GM13976 (cell line): ENCODE data around the gene HACD3.

Source experiments
- DNase-seq: peaks from one replicate; pipeline ENCODE4 v3.0.0; 2012; ENCODE audit warnings: low spot score
- in situ Hi-C: fragments of 300-500 bp; cut with MboI; formaldehyde crosslinking; loops from one replicate; pipeline ENCODE4 v1.12.0; 2022; ENCODE audit warnings: low sequenced_read_pairs, mixed read lengths, inconsistent platforms; ENCODE audit not compliant: unreplicated experiment
- TF ChIP-seq, protein P1 (sequence below): IDR thresholded peaks from 2 replicates; pipeline ENCODE4 v1.5.1; 2012; ENCODE audit warnings: borderline replicate concordance, mild to moderate bottlenecking; ENCODE audit not compliant: insufficient read depth; ENCODE audit errors: extremely low read depth, missing control alignments, control extremely low read depth

HACD3 gene, protein sequence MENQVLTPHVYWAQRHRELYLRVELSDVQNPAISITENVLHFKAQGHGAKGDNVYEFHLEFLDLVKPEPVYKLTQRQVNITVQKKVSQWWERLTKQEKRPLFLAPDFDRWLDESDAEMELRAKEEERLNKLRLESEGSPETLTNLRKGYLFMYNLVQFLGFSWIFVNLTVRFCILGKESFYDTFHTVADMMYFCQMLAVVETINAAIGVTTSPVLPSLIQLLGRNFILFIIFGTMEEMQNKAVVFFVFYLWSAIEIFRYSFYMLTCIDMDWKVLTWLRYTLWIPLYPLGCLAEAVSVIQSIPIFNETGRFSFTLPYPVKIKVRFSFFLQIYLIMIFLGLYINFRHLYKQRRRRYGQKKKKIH

DNA sequence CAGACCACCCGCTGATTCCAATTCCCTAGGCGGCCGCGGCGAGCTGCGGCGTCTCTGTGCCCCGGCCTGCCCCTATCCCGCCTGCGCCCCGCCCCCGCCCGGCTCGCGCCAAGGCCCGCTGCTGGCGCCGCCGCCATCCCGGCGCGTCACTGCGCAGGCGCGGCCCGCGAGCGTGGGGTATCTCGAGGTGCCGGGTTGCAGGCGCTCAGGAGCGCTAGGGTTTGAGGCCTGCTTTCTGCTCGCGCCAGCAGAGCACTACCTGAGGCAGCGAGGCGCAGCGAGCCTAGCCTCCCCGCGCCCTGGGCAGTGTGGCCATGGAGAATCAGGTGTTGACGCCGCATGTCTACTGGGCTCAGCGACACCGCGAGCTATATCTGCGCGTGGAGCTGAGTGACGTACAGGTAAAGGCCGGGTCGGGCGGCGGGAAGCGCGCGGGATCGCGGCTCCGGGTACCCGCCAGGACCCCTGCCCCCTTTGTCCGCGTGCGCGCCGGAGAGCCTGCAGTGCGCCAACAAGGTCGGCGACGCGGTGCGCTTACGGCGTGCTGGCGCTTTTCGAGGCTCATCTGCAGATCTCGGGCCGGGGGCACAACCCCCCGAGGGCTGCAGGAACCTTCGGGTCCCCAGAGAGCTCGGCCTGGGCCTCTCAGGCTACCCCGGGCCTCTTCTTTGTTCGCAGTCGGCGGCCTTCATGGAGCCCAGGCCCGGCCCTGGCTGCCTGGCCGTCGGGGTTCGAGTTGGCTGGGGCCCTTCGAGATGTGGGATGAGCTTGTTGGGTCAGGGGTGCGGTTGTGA lies at the start of gene HACD3:
Gene HACD3, plus strand, starts transcription at position 146 of the 794 bp plus-strand sequence. Its CDS starts 169 bp downstream, at position 315.
- DNase-seq = peak; percentile 98
- TF ChIP-seq, protein P1, sequence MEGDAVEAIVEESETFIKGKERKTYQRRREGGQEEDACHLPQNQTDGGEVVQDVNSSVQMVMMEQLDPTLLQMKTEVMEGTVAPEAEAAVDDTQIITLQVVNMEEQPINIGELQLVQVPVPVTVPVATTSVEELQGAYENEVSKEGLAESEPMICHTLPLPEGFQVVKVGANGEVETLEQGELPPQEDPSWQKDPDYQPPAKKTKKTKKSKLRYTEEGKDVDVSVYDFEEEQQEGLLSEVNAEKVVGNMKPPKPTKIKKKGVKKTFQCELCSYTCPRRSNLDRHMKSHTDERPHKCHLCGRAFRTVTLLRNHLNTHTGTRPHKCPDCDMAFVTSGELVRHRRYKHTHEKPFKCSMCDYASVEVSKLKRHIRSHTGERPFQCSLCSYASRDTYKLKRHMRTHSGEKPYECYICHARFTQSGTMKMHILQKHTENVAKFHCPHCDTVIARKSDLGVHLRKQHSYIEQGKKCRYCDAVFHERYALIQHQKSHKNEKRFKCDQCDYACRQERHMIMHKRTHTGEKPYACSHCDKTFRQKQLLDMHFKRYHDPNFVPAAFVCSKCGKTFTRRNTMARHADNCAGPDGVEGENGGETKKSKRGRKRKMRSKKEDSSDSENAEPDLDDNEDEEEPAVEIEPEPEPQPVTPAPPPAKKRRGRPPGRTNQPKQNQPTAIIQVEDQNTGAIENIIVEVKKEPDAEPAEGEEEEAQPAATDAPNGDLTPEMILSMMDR = no peak
- in situ Hi-C loops = no loop called here

DNA sequence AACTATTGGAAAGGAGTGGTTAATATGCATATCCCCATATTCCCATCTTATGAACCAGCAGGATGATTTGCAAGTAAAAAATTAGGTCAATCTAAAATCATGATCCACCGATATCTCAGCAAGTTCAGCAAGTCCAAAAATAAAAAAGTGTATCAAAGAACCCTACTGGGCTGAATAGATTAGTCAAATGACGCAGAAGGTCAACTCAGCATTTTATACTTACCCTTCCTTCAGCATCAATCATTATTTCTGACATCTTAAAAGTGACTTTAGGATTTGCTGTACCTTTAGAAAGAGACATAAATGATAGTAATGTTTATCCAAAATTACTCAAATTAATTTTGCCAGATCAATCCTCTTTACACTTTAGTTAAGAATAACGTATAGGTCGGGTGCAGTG lies 45.4 kb upstream of the HACD3 start:
- TF ChIP-seq, protein P1 = no peak
- no peak for DNase-seq
- in situ Hi-C loops = no loop called here

DNA sequence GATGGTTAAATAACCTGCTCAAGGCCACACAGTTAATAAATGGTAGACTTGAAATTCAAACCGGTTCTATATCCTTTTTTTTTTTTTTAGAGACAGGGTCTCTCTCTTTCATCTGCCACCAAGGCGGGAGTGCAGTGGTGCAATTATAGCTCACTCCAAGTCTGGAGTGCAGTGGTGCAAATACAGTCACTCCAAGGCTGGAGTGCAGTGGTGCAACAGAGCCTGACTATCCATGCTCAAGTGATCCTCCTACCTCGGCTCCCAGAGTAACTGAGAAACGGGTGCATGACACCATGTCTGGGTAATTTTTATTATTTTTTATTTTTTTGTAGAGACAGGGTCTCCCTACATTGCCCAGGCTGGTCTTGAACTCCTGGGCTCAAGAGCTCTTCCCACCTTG lies 36.2 kb upstream of the HACD3 start:
- in situ Hi-C loops = no loop called here
- DNase-seq = no peak
- TF ChIP-seq, protein P1 = no peak

DNA sequence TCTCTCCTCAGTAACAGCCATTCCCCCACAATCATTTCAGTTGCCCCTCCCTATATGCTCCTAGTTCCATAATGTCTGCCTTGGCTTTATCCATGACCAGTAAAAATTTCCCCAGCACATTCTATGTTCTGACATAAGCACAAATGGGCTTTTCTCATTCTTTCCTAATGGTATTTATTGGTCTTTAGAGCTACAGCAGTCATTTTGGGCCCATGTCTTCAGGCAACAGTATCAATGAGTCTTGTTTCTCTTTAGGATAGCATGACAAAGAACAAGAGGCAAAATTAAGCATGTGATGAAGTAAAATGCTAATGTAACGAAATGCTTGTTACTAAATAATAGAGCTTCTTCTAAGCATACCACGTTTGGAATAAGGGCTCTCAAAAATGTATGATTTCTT lies 20.9 kb upstream of the HACD3 start:
- in situ Hi-C loops = no loop called here
- DNase-seq = no peak
- TF ChIP-seq, protein P1 = no peak

DNA sequence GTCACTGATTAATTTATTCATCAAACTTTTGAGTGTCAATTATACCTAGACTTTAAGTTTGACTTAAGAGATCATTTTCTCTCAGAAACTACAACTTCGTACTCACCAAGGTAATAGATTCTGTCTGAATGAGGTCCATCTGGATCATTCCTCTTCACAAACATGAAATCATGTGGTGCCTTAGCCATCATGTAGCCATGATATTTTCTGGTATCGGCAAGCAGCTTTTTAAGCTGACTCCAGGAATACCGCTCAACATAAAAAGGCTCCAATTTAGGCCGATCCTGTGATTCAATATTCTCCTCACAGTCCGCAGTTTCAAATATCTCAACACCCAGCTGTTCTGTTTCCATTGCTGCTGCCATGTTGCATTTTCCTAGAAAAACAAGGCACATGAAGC lies 18.1 kb upstream of the HACD3 start:
- in situ Hi-C loops = no loop called here
- TF ChIP-seq, protein P1 = no peak
- no peak for DNase-seq

DNA sequence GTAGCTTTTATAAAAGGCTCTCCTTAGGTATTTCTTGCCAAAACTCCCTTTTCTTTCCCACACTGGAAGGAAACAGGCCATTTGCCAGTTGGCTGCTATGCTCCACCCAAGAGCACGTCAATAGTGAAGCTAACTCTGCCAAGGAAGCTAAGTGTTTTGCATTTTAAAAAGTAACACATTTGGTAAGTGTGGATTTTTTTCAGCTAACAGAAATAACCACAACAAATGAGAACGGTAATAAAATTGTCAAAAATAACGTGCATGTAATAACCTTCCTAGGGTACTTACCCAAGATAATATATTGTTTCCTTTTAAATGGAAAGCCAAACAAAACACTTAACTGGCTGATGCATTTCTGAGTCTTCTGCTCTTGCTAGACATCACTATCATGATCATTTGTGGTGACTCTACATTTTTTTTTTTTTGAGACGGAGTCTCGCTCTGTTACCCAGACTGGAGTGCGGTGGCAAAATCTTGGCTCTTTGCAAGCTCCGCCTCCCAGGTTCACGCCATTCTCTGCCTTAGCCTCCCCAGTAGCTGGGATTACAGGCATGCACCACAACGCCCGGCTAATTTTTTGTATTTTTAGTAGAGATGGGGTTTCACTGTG lies 17.4 kb upstream of the HACD3 start:
- TF ChIP-seq, protein P1 = no peak
- DNase-seq = no peak
- in situ Hi-C loops = no loop called here
